GM10266 (cell line): Measurements from ENCODE around the gene MUC12.
"Not testable (repeated sequence)": the region's sequence is repeated elsewhere in the genome, so short reads cannot be mapped to it uniquely, and the experiment has no call there.

ENCODE experiments used
- DNase-seq: peaks from one replicate; pipeline ENCODE4 v3.0.0; 2012; ENCODE audit errors: extremely low spot score
- CTCF ChIP-seq: IDR thresholded peaks from 2 replicates; pipeline ENCODE4 v1.5.1; 2012; ENCODE audit warnings: mild to moderate bottlenecking, low read depth; ENCODE audit not compliant: control insufficient read depth, insufficient read depth; ENCODE audit errors: missing control alignments

MUC12 gene

DNA sequence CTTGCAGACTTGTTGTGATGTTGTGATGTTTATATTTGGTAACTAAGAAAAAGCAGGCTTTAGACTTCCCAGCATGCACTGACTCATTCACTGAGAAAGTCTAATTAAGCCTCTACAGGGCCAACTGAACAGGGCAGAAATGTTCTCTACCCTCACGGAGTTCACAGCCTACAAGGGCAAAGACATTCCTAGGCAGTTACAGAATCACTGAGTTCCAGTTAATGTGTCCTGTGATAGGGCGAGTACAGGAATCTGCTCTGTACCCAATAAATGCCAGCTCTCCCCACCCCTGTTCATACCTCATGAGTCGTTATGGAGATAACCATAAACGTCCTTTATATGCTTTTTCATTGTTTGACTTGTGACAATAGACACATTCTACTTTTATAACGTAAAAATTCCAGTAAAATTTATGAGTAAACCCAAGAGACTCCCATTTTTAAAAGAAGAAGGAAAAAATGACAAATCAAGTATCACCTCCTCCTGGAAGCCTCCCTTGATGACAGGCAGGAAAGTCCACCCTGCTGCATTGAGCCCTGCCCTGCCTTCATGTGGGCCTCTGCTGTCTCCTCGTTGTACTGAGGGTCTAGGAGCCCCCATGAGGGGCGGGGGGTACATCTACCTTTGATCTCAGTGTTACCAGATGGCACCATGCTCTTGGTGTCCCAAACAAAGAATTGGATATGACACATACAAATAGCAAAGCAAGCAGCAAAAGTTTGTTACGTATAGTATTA lies 14.3 kb downstream of the MUC12 start:
- DNase-seq: no peak
- TF ChIP-seq CTCF: no peak

GRCh38 chr7:100984241-100984918 lies 15.0 kb downstream of the MUC12 start:
- not testable (repeated sequence) for DNase-seq

GRCh38 chr7:100985033-100985797 lies 15.8 kb downstream of the MUC12 start:
- DNase-seq: not testable (repeated sequence)

GRCh38 chr7:100991631-100992030 lies 22.3 kb downstream of the MUC12 start:
- no peak for TF ChIP-seq CTCF
- DNase-seq: no peak

DNA sequence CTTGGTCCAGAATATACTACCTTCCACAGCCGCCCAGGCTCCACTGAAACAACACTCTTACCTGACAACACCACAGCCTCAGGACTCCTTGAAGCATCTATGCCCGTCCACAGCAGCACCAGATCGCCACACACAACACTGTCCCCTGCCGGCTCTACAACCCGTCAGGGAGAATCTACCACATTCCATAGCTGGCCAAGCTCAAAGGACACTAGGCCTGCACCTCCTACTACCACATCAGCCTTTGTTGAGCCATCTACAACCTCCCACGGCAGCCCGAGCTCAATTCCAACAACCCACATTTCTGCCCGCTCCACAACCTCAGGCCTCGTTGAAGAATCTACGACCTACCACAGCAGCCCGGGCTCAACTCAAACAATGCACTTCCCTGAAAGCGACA lies 22.9 kb downstream of the MUC12 start:
- not testable (repeated sequence) for DNase-seq

DNA sequence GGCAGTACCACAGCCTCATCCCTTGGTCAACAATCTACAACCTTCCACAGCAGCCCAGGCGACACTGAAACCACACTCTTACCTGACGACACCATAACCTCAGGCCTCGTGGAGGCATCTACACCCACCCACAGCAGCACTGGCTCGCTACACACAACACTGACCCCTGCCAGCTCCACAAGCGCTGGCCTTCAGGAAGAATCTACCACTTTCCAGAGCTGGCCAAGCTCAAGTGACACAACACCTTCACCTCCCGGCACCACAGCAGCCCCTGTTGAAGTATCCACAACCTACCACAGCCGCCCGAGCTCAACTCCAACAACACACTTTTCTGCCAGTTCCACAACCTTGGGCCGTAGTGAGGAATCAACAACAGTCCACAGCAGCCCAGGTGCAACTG lies 25.3 kb downstream of the MUC12 start:
- not testable (repeated sequence) for DNase-seq

DNA sequence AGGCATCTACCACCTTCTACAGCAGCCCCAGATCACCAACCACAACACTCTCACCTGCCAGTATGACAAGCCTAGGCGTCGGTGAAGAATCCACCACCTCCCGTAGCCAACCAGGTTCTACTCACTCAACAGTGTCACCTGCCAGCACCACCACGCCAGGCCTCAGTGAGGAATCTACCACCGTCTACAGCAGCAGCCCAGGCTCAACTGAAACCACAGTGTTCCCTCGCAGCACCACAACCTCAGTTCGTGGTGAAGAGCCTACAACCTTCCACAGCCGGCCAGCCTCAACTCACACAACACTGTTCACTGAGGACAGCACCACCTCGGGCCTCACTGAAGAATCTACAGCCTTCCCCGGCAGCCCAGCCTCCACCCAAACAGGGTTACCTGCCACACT lies 29.2 kb downstream of the MUC12 start:
- not testable (repeated sequence) for DNase-seq

GRCh38 chr7:100999334-100999733 lies 30.0 kb downstream of the MUC12 start:
- not testable (repeated sequence) for DNase-seq

DNA sequence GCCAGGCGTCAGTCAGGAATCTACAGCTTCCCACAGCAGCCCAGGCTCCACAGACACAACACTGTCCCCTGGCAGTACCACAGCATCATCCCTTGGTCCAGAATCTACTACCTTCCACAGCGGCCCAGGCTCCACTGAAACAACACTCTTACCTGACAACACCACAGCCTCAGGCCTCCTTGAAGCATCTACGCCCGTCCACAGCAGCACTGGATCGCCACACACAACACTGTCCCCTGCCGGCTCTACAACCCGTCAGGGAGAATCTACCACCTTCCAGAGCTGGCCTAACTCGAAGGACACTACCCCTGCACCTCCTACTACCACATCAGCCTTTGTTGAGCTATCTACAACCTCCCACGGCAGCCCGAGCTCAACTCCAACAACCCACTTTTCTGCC lies 30.7 kb downstream of the MUC12 start:
- not testable (repeated sequence) for DNase-seq

DNA sequence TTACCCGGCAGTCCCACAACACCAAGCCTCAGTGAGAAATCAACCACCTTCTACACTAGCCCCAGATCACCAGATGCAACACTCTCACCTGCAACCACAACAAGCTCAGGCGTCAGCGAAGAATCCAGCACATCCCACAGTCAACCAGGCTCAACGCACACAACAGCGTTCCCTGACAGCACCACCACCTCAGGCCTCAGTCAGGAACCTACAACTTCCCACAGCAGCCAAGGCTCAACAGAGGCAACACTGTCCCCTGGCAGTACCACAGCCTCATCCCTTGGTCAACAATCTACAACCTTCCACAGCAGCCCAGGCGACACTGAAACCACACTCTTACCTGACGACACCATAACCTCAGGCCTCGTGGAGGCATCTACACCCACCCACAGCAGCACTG lies 33.0 kb downstream of the MUC12 start:
- not testable (repeated sequence) for DNase-seq

GRCh38 chr7:101007361-101007760 lies 38.0 kb downstream of the MUC12 start:
- not testable (repeated sequence) for DNase-seq

DNA sequence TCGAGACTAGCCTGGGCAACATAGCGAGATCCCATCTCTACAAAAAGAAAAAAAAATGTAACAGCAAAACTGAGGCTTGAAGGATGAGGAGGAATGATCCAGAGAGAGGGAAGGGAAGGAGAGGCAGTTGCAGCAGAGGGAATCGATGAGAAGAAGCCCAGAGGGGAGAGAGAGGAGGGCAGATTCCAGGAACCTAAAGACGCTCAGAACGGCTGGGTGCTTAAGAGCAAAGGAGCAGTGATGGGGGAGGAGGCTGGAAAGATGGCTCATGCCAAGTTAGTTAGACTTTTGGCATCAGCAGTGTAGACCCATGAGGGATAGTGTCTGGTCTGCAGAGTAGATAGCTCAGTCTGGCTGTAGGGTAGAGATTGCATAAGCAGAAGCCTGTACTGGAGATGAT lies 40.3 kb downstream of the MUC12 start:
- no peak for DNase-seq
- TF ChIP-seq CTCF: no peak
